PC-3 (cell line): ENCODE measurements around the gene LRBA. TPM values are rescaled to one million over a fixed set of nuclear protein-coding genes. Genes with fewer than 3 reads are reported as not detected.

Experiments used
- ATAC-seq: fragments of 200-7000 bp; cut with Tn5 transposase; 2 replicates; pipeline ENCODE4 v1.9.1; 2020; ENCODE audit warnings: mild to moderate bottlenecking, moderate library complexity
- BruUV-seq: library from RNA; stranded (reverse); fragments of 400-500 nt; replicated peaks from 2 replicates; lab custom pipeline; 2021; lab: Mats Ljungman, UMichigan
- CTCF ChIA-PET: fragments of 300-600 bp; sonication (Branson Sonifier 250); formaldehyde crosslinking; loops from one replicate; lab custom pipeline; 2022; ENCODE audit warnings: antibody characterized with exemption; lab: Charles Lee
- POLR2A ChIA-PET: fragments of 300-600 bp; sonication (Branson Sonifier 250); formaldehyde crosslinking; loops from one replicate; lab custom pipeline; 2022; ENCODE audit warnings: antibody characterized with exemption; ENCODE audit not compliant: unreplicated experiment; lab: Charles Lee
- DNase-seq: peaks from one replicate; pipeline ENCODE4 v3.0.0-alpha.2; 2015
- H2AFZ ChIP-seq: fragments of 300-600 bp; sonication (generic); 2 replicates; pipeline ENCODE4 v1.6.0; 2016; ENCODE audit warnings: antibody characterized with exemption, low read length
- H3F3A ChIP-seq: fragments of 300-600 bp; sonication (generic); one replicate; pipeline ENCODE4 v1.6.0; 2017; ENCODE audit warnings: antibody characterized with exemption, low read length, control low read depth, mild to moderate bottlenecking; ENCODE audit not compliant: unreplicated experiment
- H3K27ac ChIP-seq: fragments of 300-600 bp; sonication (generic); 2 replicates; pipeline ENCODE4 v1.5.1; 2016; ENCODE audit warnings: mild to moderate bottlenecking, low read length
- H3K27me3 ChIP-seq: fragments of 300-600 bp; sonication (generic); 2 replicates; pipeline ENCODE4 v1.6.1; 2016; ENCODE audit warnings: low read length, mixed read lengths
- H3K36me3 ChIP-seq: fragments of 300-600 bp; sonication (generic); 2 replicates; pipeline ENCODE4 v1.6.1; 2016; ENCODE audit warnings: low read depth, mixed run types, low read length, mixed read lengths
- H3K4me1 ChIP-seq: fragments of 300-600 bp; sonication (generic); 2 replicates; pipeline ENCODE4 v1.5.1; 2016; ENCODE audit warnings: low read length; ENCODE audit not compliant: insufficient read depth
- H3K4me2 ChIP-seq: fragments of 300-600 bp; sonication (generic); 2 replicates; pipeline ENCODE4 v1.6.0; 2016; ENCODE audit warnings: low read length
- H3K4me3 ChIP-seq: fragments of 300-600 bp; sonication (generic); 2 replicates; pipeline ENCODE4 v1.5.1; 2016; ENCODE audit warnings: mild to moderate bottlenecking, low read length, mixed read lengths
- H3K79me2 ChIP-seq: fragments of 300-600 bp; sonication (generic); 2 replicates; pipeline ENCODE4 v1.6.1; 2017; ENCODE audit warnings: low read length, mixed read lengths
- H3K9ac ChIP-seq: fragments of 300-600 bp; sonication (generic); 2 replicates; pipeline ENCODE4 v1.6.0; 2016; ENCODE audit warnings: mild to moderate bottlenecking, low read length
- H3K9me2 ChIP-seq: fragments of 300-600 bp; sonication (generic); replicated peaks from 2 replicates; pipeline ENCODE4 v1.6.1; 2016; ENCODE audit warnings: mixed run types, low read length, mixed read lengths
- H3K9me3 ChIP-seq: fragments of 300-600 bp; sonication (generic); 2 replicates; pipeline ENCODE4 v1.6.1; 2016; ENCODE audit warnings: low read length, mixed read lengths
- H4K20me1 ChIP-seq: fragments of 300-600 bp; sonication (generic); 2 replicates; pipeline ENCODE4 v1.6.1; 2016; ENCODE audit warnings: low read length, mixed read lengths
- CTCF ChIP-seq: fragments of 300-600 bp; sonication (generic); conservative IDR thresholded peaks from 2 replicates; pipeline ENCODE4 v1.5.1; 2017; ENCODE audit warnings: antibody characterized with exemption, low read depth, mild to moderate bottlenecking, low read length
- EZH2 ChIP-seq: fragments of 300-600 bp; sonication (generic); IDR thresholded peaks from one replicate; pipeline ENCODE4 v1.6.1; 2017; ENCODE audit warnings: antibody characterized with exemption, mild to moderate bottlenecking, low read length; ENCODE audit not compliant: unreplicated experiment
- EZH2phosphoT487 ChIP-seq: fragments of 300-600 bp; sonication (generic); IDR thresholded peaks from 2 replicates; pipeline ENCODE4 v1.6.1; 2018; ENCODE audit warnings: mild to moderate bottlenecking, antibody characterized with exemption, low read length, borderline replicate concordance
- intact Hi-C: fragments of 100-400 bp; cut with micrococcal nuclease; formaldehyde crosslinking; loops from 2 replicates; pipeline ENCODE4 v1.9.0; 2023
- total RNA-seq: library from RNA; depleted of rRNA; stranded (reverse); fragments of >200 nt; gene quantifications from 2 replicates; pipeline ENCODE4 v1.2.3, GENCODE V29; 2014

The LRBA gene
- total RNA-seq, 1 experiment from 2014 or later, result 40.8 TPM

- POLR2A ChIA-PET, result no interaction called here
- CTCF ChIA-PET, result no interaction called here
- no peaks in the 10 kb centered on the region for H3K79me2 ChIP-seq
Observed at GRCh38 chr4:150694438-150694837, 320.6 kb downstream of the LRBA start.

DNA sequence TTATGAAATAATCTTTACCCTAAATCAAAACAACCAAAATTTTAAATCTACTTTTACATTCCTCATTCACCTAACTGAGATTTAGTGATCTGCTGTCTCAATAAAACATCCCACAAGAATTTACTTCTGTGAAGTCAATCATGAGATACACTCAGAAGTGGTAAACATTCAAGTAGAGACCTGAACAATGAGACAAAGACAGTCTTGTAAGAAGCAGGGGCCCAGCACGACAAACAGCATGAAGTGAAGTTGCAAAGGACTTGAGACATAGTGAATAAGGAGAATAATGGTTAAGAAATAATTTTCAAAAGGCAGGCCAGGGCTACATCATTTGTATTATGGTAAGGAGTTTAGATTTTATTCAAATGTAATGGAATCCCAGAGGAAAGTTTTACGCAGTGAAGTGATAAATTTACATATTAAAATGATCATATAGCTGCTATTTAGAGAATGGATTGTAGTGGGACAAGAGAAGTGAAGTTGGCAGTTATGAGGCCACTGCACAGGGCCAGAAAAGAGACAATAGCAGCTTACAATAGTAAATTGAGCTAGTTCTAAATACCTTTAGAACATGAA lies 331.2 kb downstream of the LRBA start:
- H3K4me1 ChIP-seq, result no peaks in the 10 kb centered on the region
- H2AFZ ChIP-seq, result no peak overlapping the region
- no peak overlapping the region for H3K9ac ChIP-seq
- no peaks in the 10 kb centered on the region for H4K20me1 ChIP-seq
- no peak overlapping the region for H3K4me2 ChIP-seq
- no peak overlapping the region for H3K4me3 ChIP-seq
- intact Hi-C loops, result no loop called here
- CTCF ChIA-PET, result no interaction called here
- no TSS peak for BruUV-seq
- no peak overlapping the region for H3K27ac ChIP-seq
- no peaks in the 10 kb centered on the region for H3K27me3 ChIP-seq
- H3F3A ChIP-seq, result no peaks in the 10 kb centered on the region
- no peaks in the 10 kb centered on the region for H3K79me2 ChIP-seq
- no peaks in the 10 kb centered on the region for H3K36me3 ChIP-seq
- no peaks in the 10 kb centered on the region for H3K9me2 ChIP-seq
- H3K9me3 ChIP-seq, result no peaks in the 10 kb centered on the region
- DNase-seq (no peak), ATAC-seq (no peak)
- no peak for TF ChIP-seq CTCF
- no peak for TF ChIP-seq EZH2
- no peak for TF ChIP-seq EZH2phosphoT487
- POLR2A ChIA-PET, result no interaction called here

More at GRCh38 chr4:150694438-150694837, 320.6 kb downstream of the LRBA start:
- BruUV-seq, result no TSS peak
- TF ChIP-seq EZH2phosphoT487 (no peak), EZH2 (no peak), CTCF (no peak)
- Histone ChIP-seq H3K4me1 (peaks cover 2% of the 10 kb centered on the region; the same call in 1 of the 2 replicates), H3K9me3 (no peaks in the 10 kb centered on the region), H3K27me3 (no peaks in the 10 kb centered on the region), H2AFZ (no peak overlapping the region), H3K4me2 (no peak overlapping the region), H3K9me2 (no peaks in the 10 kb centered on the region), H3K36me3 (no peaks in the 10 kb centered on the region), H3F3A (no peaks in the 10 kb centered on the region), H3K4me3 (no peak overlapping the region), H4K20me1 (no peaks in the 10 kb centered on the region), H3K27ac (no peak overlapping the region), H3K9ac (no peak overlapping the region)
- intact Hi-C loops, result no loop called here
- ATAC-seq (no peak), DNase-seq (no peak)

- Histone ChIP-seq H3K9me3 (no peaks in the 10 kb centered on the region), H3K9me2 (no peaks in the 10 kb centered on the region), H3K4me3 (no peak overlapping the region), H3K27ac (no peak overlapping the region), H3K4me2 (no peak overlapping the region), H3K27me3 (no peaks in the 10 kb centered on the region), H3K36me3 (no peaks in the 10 kb centered on the region), H4K20me1 (no peaks in the 10 kb centered on the region), H3F3A (no peaks in the 10 kb centered on the region), H2AFZ (no peak overlapping the region), H3K79me2 (no peaks in the 10 kb centered on the region), H3K9ac (no peak overlapping the region), H3K4me1 (no peaks in the 10 kb centered on the region)
- ChIA-PET CTCF (no interaction called here), POLR2A (no interaction called here)
- no TSS peak for BruUV-seq
- DNase-seq, result no peak
- no peak for ATAC-seq
- TF ChIP-seq CTCF (no peak), EZH2phosphoT487 (no peak), EZH2 (no peak)
- intact Hi-C loops, result no loop called here
Observed at GRCh38 chr4:150682126-150682525, 333.0 kb downstream of the LRBA start.
